ENCODE data around the gene MRPL20. TPM values are rescaled to one million over a fixed set of nuclear protein-coding genes. Genes with fewer than 3 reads are reported as not detected.

The MRPL20 gene
- total and polyA plus RNA-seq, 4 donors = 56.9 to 119 (median 112) TPM

- Histone ChIP-seq H3K27ac (ENCODE audit: low read depth, low read length) (peak overlapping the region; percentile 91), H3K4me1 (ENCODE audit: control insufficient read depth, insufficient read depth, low read length) (peaks cover 65% of the 10 kb centered on the region), H3K4me3 (ENCODE audit: low read depth, low read length) (no peak overlapping the region), H3K9me3 (ENCODE audit: control insufficient read depth, insufficient read depth, low read length) (no peaks in the 10 kb centered on the region), H3K27me3 (ENCODE audit: control insufficient read depth, insufficient read depth, low read length) (peaks cover 13% of the 10 kb centered on the region), H3K36me3 (ENCODE audit: control insufficient read depth, insufficient read depth, low read length) (peaks cover 7% of the 10 kb centered on the region)
- peak in 1 of 6 donors; percentile 55 for DNase-seq (ENCODE audit: low read depth in 4 of 6, low spot score in 6 of 6)
- 88% methylated on average over 2 of the region's 6 CpGs for WGBS (ENCODE audit: insufficient coverage)
These were observed 47.8 kb downstream of the MRPL20 start for GRCh38 chr1:1359308-1359663.

- peak within 1 kb of the TSS; percentile 57 for H3K4me3 ChIP-seq (ENCODE audit: low read depth, low read length)
- H3K9me3 ChIP-seq (ENCODE audit: control insufficient read depth, insufficient read depth, low read length) = no peaks in the 10 kb centered on the region
- peaks cover 13% of the 10 kb centered on the region for H3K36me3 ChIP-seq (ENCODE audit: control insufficient read depth, insufficient read depth, low read length)
- WGBS (ENCODE audit: insufficient coverage) = 24% methylated on average over 19 of the region's 29 CpGs
- H3K4me1 ChIP-seq (ENCODE audit: control insufficient read depth, insufficient read depth, low read length) = peaks cover 71% of the 10 kb centered on the region
- peak in 2 of 6 donors; percentile 54 to 86 for DNase-seq (ENCODE audit: low read depth in 4 of 6, low spot score in 6 of 6)
- H3K27me3 ChIP-seq (ENCODE audit: control insufficient read depth, insufficient read depth, low read length) = peaks cover 18% of the 10 kb centered on the region
- H3K27ac ChIP-seq (ENCODE audit: low read depth, low read length) = peak within 1 kb of the TSS; percentile 91
These were observed 48.4 kb downstream of the MRPL20 start, which contains the start of gene MXRA8 for GRCh38 chr1:1358433-1359271. MXRA8 (minus strand) TSS chr1:1358555; CDS start chr1:1358504, 51 bp downstream.

DNA sequence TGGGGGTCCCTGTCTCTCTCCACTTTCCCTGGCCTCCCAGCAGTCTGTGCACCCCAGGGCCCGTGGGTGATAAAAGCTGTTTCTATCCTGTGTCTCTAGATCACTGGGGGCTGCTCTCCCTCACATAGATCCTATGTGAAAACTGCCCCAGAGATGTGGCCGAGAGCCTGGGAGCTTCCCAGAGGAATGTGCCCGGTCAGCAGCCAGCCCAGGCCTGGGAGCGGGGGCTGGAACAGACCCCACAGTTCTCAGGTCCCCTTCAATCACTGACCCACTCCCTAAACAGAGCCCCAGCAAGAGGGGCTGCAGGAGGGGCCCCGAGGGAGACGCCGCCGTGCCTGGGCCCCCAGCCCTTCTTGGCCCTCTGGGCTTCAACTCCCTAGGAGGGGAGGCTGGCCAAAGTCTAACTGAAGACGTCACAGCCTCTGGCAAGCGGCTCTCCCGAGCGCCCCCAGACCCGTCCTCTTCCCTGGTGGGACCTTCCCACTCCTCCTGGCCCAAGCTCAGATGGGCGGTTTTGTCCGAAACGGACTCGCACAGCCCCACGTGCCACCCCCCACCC, 49.1 kb downstream of the MRPL20 start:
- H3K4me3 ChIP-seq (ENCODE audit: low read depth, low read length) = peak overlapping the region; percentile 57
- no peaks in the 10 kb centered on the region for H3K9me3 ChIP-seq (ENCODE audit: control insufficient read depth, insufficient read depth, low read length)
- H3K27ac ChIP-seq (ENCODE audit: low read depth, low read length) = peak overlapping the region; percentile 91
- H3K36me3 ChIP-seq (ENCODE audit: control insufficient read depth, insufficient read depth, low read length) = peaks cover 20% of the 10 kb centered on the region
- 7% methylated on average over 18 of the region's 18 CpGs for WGBS (ENCODE audit: insufficient coverage)
- peak in 1 of 6 donors; percentile 46 for DNase-seq (ENCODE audit: low read depth in 4 of 6, low spot score in 6 of 6)
- peaks cover 24% of the 10 kb centered on the region for H3K27me3 ChIP-seq (ENCODE audit: control insufficient read depth, insufficient read depth, low read length)
- H3K4me1 ChIP-seq (ENCODE audit: control insufficient read depth, insufficient read depth, low read length) = peaks cover 78% of the 10 kb centered on the region

GRCh38 chr1:1356796-1357401, 50.2 kb downstream of the MRPL20 start:
- peak overlapping the region; percentile 91 for H3K27ac ChIP-seq (ENCODE audit: low read depth, low read length)
- H3K9me3 ChIP-seq (ENCODE audit: control insufficient read depth, insufficient read depth, low read length) = no peaks in the 10 kb centered on the region
- DNase-seq (ENCODE audit: low read depth in 4 of 6, low spot score in 6 of 6) = no peak
- H3K4me1 ChIP-seq (ENCODE audit: control insufficient read depth, insufficient read depth, low read length) = peaks cover 83% of the 10 kb centered on the region
- 34% methylated on average over 24 of the region's 26 CpGs for WGBS (ENCODE audit: insufficient coverage)
- peaks cover 30% of the 10 kb centered on the region for H3K36me3 ChIP-seq (ENCODE audit: control insufficient read depth, insufficient read depth, low read length)
- H3K4me3 ChIP-seq (ENCODE audit: low read depth, low read length) = peak overlapping the region; percentile 57
- H3K27me3 ChIP-seq (ENCODE audit: control insufficient read depth, insufficient read depth, low read length) = peaks cover 24% of the 10 kb centered on the region

DNA sequence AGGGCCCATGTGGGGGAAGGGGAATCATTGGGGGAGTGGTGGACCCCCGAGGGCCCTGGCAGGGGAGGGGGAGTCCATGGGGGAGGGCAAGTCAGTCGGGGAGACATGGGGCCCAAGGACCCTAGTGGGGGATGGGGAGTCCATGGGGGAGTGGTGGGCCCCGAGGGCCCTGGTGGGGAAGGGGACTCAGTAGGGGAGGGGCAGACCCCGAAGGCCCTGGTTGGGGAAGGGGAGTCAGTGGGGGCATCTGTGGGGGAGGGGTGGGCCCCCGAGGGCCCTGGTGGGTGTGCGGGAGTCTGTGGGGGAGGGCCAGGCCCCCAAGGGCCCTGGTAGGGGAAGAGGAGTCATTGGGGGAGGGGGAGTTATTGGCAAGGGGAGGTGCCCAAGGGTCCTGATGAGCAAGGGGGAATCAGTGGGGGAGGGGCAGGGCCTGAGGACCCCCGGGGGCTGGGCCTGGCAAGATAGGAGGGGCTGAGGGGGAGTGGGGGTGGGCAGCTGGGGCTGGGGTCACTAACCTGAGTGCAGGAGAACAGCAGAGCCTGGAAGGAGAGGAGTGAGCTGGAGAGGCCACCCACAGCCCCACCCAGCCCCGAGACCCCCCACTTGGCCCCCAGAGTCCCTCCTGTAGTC, 50.8 kb downstream of the MRPL20 start:
- Histone ChIP-seq H3K27ac (ENCODE audit: low read depth, low read length) (peak overlapping the region; percentile 91), H3K9me3 (ENCODE audit: control insufficient read depth, insufficient read depth, low read length) (no peaks in the 10 kb centered on the region), H3K4me1 (ENCODE audit: control insufficient read depth, insufficient read depth, low read length) (peaks cover 83% of the 10 kb centered on the region), H3K36me3 (ENCODE audit: control insufficient read depth, insufficient read depth, low read length) (peaks cover 35% of the 10 kb centered on the region), H3K4me3 (ENCODE audit: low read depth, low read length) (peak overlapping the region; percentile 57), H3K27me3 (ENCODE audit: control insufficient read depth, insufficient read depth, low read length) (peaks cover 24% of the 10 kb centered on the region)
- WGBS (ENCODE audit: insufficient coverage) = 66% methylated on average over 4 of the region's 8 CpGs
- no peak for DNase-seq (ENCODE audit: low read depth in 4 of 6, low spot score in 6 of 6)

GRCh38 chr1:1355416-1355815, 51.7 kb downstream of the MRPL20 start:
- Histone ChIP-seq H3K4me3 (ENCODE audit: low read depth, low read length) (no peak overlapping the region), H3K36me3 (ENCODE audit: control insufficient read depth, insufficient read depth, low read length) (peaks cover 35% of the 10 kb centered on the region), H3K9me3 (ENCODE audit: control insufficient read depth, insufficient read depth, low read length) (no peaks in the 10 kb centered on the region), H3K27me3 (ENCODE audit: control insufficient read depth, insufficient read depth, low read length) (peaks cover 24% of the 10 kb centered on the region), H3K4me1 (ENCODE audit: control insufficient read depth, insufficient read depth, low read length) (peaks cover 78% of the 10 kb centered on the region), H3K27ac (ENCODE audit: low read depth, low read length) (no peak overlapping the region)
- DNase-seq (ENCODE audit: low read depth in 4 of 6, low spot score in 6 of 6) = peak in 2 of 6 donors; percentile 31 to 55
- WGBS (ENCODE audit: insufficient coverage) = 3% methylated on average over 37 of the region's 52 CpGs

DNA sequence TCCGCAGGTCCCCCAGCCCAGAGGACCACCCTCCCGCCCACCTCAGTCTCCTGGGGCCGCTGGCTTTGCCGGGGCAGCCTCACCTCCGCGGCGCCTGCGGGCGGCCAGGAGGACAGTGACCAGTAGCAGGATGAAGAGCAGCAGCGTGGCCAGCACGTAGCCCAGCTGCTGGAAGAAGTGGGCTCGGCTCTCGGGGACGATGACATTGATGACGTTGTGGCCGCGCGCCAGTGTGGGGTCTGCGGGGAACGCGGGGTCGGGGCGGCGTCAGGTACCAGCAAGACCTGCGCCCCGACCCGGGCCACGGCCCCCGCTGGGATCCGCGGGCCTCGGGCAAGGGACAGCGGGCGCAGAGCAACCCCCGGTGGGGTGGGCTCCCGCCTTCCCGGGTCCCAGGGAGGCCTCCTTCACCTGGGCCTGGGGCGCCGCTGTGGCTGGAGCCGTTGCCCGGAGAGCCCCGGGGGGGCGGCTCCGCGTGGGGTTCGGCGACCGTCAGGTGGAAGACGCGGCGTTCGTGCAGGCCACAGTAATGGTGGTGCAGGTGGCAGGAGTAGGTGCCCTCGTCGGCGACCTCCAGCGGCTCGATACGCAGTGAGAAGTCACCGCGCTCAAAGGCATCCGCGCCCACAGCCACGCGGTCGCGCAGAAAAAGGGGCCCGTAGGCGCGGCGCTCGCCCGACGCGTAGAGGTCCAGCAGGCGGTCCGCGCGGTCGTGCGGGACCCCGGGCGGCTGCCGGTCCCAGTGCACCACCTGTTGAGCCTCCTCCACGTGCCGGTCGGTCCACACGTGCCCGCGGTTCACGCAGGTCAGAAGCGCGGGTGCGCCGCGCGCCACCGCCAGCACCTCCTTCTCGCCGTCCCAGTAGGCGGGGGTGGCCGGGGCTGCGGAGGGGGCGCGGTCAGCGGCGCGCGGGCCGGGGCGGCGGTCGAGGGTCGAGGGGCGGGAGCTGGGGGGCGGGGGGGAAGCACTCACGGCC, 52.5 kb downstream of the MRPL20 start:
- 32% methylated on average over 97 of the region's 116 CpGs for WGBS (ENCODE audit: insufficient coverage)
- H3K27ac ChIP-seq (ENCODE audit: low read depth, low read length) = no peak overlapping the region
- no peaks in the 10 kb centered on the region for H3K9me3 ChIP-seq (ENCODE audit: control insufficient read depth, insufficient read depth, low read length)
- peaks cover 24% of the 10 kb centered on the region for H3K27me3 ChIP-seq (ENCODE audit: control insufficient read depth, insufficient read depth, low read length)
- no peak overlapping the region for H3K4me3 ChIP-seq (ENCODE audit: low read depth, low read length)
- DNase-seq (ENCODE audit: low read depth in 4 of 6, low spot score in 6 of 6) = no peak
- H3K36me3 ChIP-seq (ENCODE audit: control insufficient read depth, insufficient read depth, low read length) = peaks cover 35% of the 10 kb centered on the region
- H3K4me1 ChIP-seq (ENCODE audit: control insufficient read depth, insufficient read depth, low read length) = peaks cover 70% of the 10 kb centered on the region

DNA sequence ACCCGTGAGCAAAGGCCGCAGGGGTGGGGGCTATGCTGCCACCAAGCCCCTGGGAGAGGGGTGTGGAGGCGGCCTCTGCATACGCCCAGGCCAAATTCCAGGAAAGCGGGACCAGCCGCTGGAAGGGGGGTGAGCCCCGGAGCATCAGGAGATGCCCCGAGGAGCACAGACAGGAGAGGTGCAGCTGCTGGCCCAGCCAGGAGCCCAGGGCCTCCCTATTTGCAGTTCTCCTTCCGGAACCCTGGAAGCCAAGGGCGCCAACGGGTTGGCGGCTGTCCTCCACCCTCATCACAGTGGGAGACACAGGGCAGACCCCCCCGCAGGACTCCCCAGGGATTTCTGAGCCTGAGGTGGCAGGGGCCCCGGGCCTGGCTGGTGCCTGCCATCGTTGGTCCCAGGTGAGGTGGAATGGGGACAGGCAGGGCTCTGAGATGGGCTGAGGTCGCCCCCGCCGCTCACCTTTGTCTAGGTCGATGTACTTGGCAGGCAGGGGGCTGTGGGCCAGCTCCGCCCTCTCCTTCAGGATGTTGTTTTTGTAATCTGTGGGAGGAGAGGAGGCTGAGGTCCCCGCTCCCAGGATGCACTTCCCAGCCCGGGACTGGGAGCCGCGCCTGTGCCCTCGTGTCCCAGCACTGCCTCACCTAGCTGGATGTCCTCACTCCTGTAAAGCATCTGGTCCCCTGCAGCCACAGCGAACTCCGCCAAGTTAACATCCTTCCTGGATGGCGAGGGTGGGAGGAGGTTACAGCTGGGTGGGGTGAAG, 53.5 kb downstream of the MRPL20 start:
- 58% methylated on average over 16 of the region's 28 CpGs for WGBS (ENCODE audit: insufficient coverage)
- Histone ChIP-seq H3K36me3 (ENCODE audit: control insufficient read depth, insufficient read depth, low read length) (peaks cover 35% of the 10 kb centered on the region), H3K4me3 (ENCODE audit: low read depth, low read length) (no peak overlapping the region), H3K27me3 (ENCODE audit: control insufficient read depth, insufficient read depth, low read length) (peaks cover 23% of the 10 kb centered on the region), H3K4me1 (ENCODE audit: control insufficient read depth, insufficient read depth, low read length) (peaks cover 60% of the 10 kb centered on the region), H3K27ac (ENCODE audit: low read depth, low read length) (no peak overlapping the region), H3K9me3 (ENCODE audit: control insufficient read depth, insufficient read depth, low read length) (no peaks in the 10 kb centered on the region)
- DNase-seq (ENCODE audit: low read depth in 4 of 6, low spot score in 6 of 6) = no peak
